Sigmoid colon (tissue), 7 donors: Measurements from ENCODE around the gene FHIP1A. TPM values are rescaled to one million over a fixed set of nuclear protein-coding genes. Genes with fewer than 3 reads are reported as not detected.

ENCODE experiments used
- DNase-seq: peaks from one replicate; pipeline ENCODE4 v3.0.0-alpha.2; 2019
- H3K27ac ChIP-seq, 4 donors: fragments of 200-600 bp; sonication (generic); one replicate each; pipeline ENCODE4 v1.5.1; 2016 to 2019; ENCODE audit warnings: mild to moderate bottlenecking in 1 of 4
- H3K27me3 ChIP-seq, 3 donors: fragments of 200-600 bp; sonication (generic); one replicate each; pipeline ENCODE4 v1.5.1; 2019; ENCODE audit warnings: mild to moderate bottlenecking in 1 of 3
- H3K36me3 ChIP-seq, 4 donors: fragments of 200-600 bp; sonication (generic); one replicate each; pipeline ENCODE4 v1.5.1; 2016 to 2019
- H3K4me1 ChIP-seq, 4 donors: fragments of 200-600 bp; sonication (generic); one replicate each; pipeline ENCODE4 v1.5.1; 2017 to 2019
- H3K4me3 ChIP-seq, 4 donors: fragments of 200-600 bp; sonication (generic); one replicate each; pipeline ENCODE4 v1.5.1; 2017 to 2019; ENCODE audit warnings: mild to moderate bottlenecking in 2 of 4, moderate library complexity in 1 of 4
- H3K9me3 ChIP-seq, 4 donors: fragments of 200-600 bp in 3 of 4; sonication (generic) in 3 of 4; one replicate each; pipeline versions ENCODE4 v1.5.1 to v1.6.1; 2013 to 2019
- CTCF ChIP-seq, 4 experiments: fragments of 450-650 bp in 3 of 4; fragments of 200-600 bp in 1 of 4; IDR thresholded peaks; one replicate each; pipeline ENCODE4 v1.5.1; 2016 to 2019; ENCODE audit warnings: antibody characterized with exemption in 4 of 4, mild to moderate bottlenecking in 3 of 4, moderate library complexity in 2 of 4
- EP300 ChIP-seq, 4 donors: sonication (generic); formaldehyde crosslinking; IDR thresholded peaks; one replicate each; pipeline ENCODE4 v1.6.1; 2017; ENCODE audit warnings: antibody characterized with exemption in 4 of 4
- POLR2A ChIP-seq, 2 donors: fragments of 450-650 bp; IDR thresholded peaks; one replicate each; pipeline ENCODE4 v1.6.1; 2016; ENCODE audit warnings: antibody characterized with exemption in 2 of 2, mild to moderate bottlenecking in 2 of 2, moderate library complexity in 2 of 2
- POLR2AphosphoS5 ChIP-seq, 4 donors: sonication (generic); formaldehyde crosslinking; IDR thresholded peaks; one replicate each; pipeline ENCODE4 v1.6.1; 2017; ENCODE audit warnings: antibody characterized with exemption in 4 of 4
- WGBS, 2 donors: extraction: QIAGEN DNeasy Blood & Tissue Kit; methylation state at CpG; one replicate each; pipeline ENCODE4 v1.1.7; 2013; 5-methylcytosine and 5-hydroxymethylcytosine counted together
- intact Hi-C: fragments of 100-400 bp; cut with DNase I; formaldehyde crosslinking; loops from one replicate; pipeline ENCODE4 v1.15.1; 2023
- polyA plus RNA-seq, 3 donors: library from polyadenylated mRNA; stranded (reverse); fragments of 200-250 nt; gene quantifications; one replicate each; pipeline ENCODE4 v1.2.3, GENCODE V29; 2013
- total RNA-seq, 4 donors: library from RNA; depleted of rRNA; stranded (reverse); fragments of >200 nt; gene quantifications; one replicate each; pipeline ENCODE4 v1.1.0, GENCODE V29; 2016
- donor health status: healthy with polysubstance abuse.
- donor health status: Bipolar disorder and iron deficiency.
- donor health status: healthy.

Gene FHIP1A
- total and polyA plus RNA-seq, 7 donors, result 1.4 to 6.0 (median 2.0) TPM

GRCh38 chr4:151420250-151420807 is 11.4 kb downstream of the FHIP1A start:
- Histone ChIP-seq H3K4me1 (no peaks in the 10 kb centered on the region), H3K36me3 (no peaks in the 10 kb centered on the region), H3K9me3 (no peaks in the 10 kb centered on the region), H3K27me3 (no peaks in the 10 kb centered on the region), H3K4me3 (no peak overlapping the region), H3K27ac (no peak overlapping the region)
- DNase-seq, result no peak
- intact Hi-C loops, result no loop called here
- TF ChIP-seq POLR2A (IDR thresholded peaks at IDR 0.05), result no peak
- TF ChIP-seq POLR2AphosphoS5 (IDR thresholded peaks at IDR 0.05), result no peak
- no peak for TF ChIP-seq EP300 (IDR thresholded peaks at IDR 0.05)
- no peak for TF ChIP-seq CTCF (IDR thresholded peaks at IDR 0.05)

GRCh38 chr4:151422854-151423253 is 13.9 kb downstream of the FHIP1A start:
- intact Hi-C loops, result no loop called here
- DNase-seq, result no peak
- Histone ChIP-seq H3K27ac (no peak overlapping the region), H3K9me3 (no peaks in the 10 kb centered on the region), H3K36me3 (no peaks in the 10 kb centered on the region), H3K27me3 (no peaks in the 10 kb centered on the region), H3K4me3 (no peak overlapping the region), H3K4me1 (peaks cover 0 to 6% (median 0%) of the 10 kb centered on the region in 4 donors)
- TF ChIP-seq CTCF (IDR thresholded peaks at IDR 0.05) (no peak), POLR2AphosphoS5 (IDR thresholded peaks at IDR 0.05) (no peak), EP300 (IDR thresholded peaks at IDR 0.05) (no peak)
- 91 to 93% methylated on average over 3 of the region's 3 CpGs for WGBS, 2 donors

GRCh38 chr4:151426513-151426912 is 17.5 kb downstream of the FHIP1A start:
- 19 to 65% methylated on average over 1 of the region's 1 CpG for WGBS, 2 donors
- Histone ChIP-seq H3K4me3 (no peak overlapping the region), H3K27me3 (no peaks in the 10 kb centered on the region), H3K27ac (no peak overlapping the region), H3K36me3 (no peaks in the 10 kb centered on the region), H3K4me1 (peaks cover 0 to 14% (median 4%) of the 10 kb centered on the region in 4 donors), H3K9me3 (no peaks in the 10 kb centered on the region)
- TF ChIP-seq EP300 (IDR thresholded peaks at IDR 0.05), result no peak
- no peak for TF ChIP-seq POLR2AphosphoS5 (IDR thresholded peaks at IDR 0.05)
- no peak for TF ChIP-seq POLR2A (IDR thresholded peaks at IDR 0.05)
- TF ChIP-seq CTCF (IDR thresholded peaks at IDR 0.05), result no peak
- intact Hi-C loops, result no loop called here
- DNase-seq, result no peak

- WGBS, 2 donors, result 89% methylated on average over 1 of the region's 1 CpG
- no peak overlapping the region for H3K4me3 ChIP-seq
- no peak overlapping the region for H3K27ac ChIP-seq
- no peaks in the 10 kb centered on the region for H3K36me3 ChIP-seq
- intact Hi-C loops, result no loop called here
- peaks cover 0 to 14% (median 4%) of the 10 kb centered on the region in 4 donors for H3K4me1 ChIP-seq
- DNase-seq, result no peak
- no peak for TF ChIP-seq POLR2AphosphoS5 (IDR thresholded peaks at IDR 0.05)
- H3K27me3 ChIP-seq, result no peaks in the 10 kb centered on the region
- H3K9me3 ChIP-seq, result no peaks in the 10 kb centered on the region
Observed at GRCh38 chr4:151427266-151427665, 18.3 kb downstream of the FHIP1A start.

GRCh38 chr4:151428346-151428745 is 19.4 kb downstream of the FHIP1A start:
- Histone ChIP-seq H3K4me1 (peaks cover 0 to 14% (median 4%) of the 10 kb centered on the region in 4 donors), H3K4me3 (no peak overlapping the region), H3K36me3 (no peaks in the 10 kb centered on the region), H3K9me3 (no peaks in the 10 kb centered on the region), H3K27ac (no peak overlapping the region), H3K27me3 (no peaks in the 10 kb centered on the region)
- no peak for DNase-seq
- WGBS, 2 donors, result 89 to 90% methylated on average over 3 of the region's 3 CpGs
- intact Hi-C loops, result no loop called here
- TF ChIP-seq POLR2AphosphoS5 (IDR thresholded peaks at IDR 0.05) (no peak), EP300 (IDR thresholded peaks at IDR 0.05) (no peak), POLR2A (IDR thresholded peaks at IDR 0.05) (no peak), CTCF (IDR thresholded peaks at IDR 0.05) (no peak)
